ENCODE measurements around the gene ATG4C.

The ATG4C gene

DNA sequence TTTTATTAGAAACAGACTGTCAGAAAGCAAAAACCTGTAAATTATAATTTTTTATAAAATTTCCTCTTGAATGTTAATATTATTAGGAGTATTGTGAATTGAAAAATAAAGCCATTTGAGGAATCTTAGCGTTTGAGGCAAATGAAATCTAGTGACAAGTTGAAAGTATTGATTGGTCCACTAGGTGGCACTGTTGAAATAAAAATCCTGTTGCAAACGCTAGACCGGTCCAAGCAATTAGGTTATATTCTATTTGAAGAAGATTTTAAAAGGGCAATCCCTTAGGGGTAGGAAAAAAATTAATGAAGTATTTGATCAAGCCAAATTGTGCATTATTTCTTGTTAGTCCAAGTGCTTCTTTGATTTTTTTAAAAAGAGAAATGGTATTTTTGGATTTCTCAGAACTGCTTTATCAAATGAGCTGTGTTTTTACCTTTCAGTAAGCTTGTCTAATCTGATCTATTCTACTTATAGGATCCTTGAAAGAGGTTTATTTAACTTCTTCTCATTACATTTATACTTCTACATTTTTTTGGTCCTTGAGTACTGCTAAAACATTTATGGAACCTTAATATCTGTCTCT is 57.7 kb downstream of the ATG4C start:
- peak in 2 of 14 donors; percentile 38 to 43 for DNase-seq

DNA sequence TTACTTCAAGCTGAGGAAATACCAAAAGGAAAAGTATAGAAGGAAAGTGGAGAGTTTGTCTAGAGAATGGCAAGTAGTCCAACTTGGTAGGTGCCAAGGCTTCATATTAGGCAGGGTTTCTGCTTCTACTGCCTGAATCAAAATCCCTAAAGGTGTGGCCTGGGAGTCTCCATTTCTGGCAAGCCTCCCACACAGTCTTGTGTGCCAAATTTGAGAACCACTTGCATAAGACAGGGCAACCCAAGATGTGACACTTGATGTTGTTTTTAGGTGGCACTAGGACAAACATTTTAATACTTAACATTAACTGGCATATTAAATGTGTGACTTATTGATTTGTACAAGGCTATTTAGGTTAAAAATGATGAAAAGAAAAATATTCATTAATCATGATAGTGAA is 60.1 kb downstream of the ATG4C start:
- no peak for DNase-seq

DNA sequence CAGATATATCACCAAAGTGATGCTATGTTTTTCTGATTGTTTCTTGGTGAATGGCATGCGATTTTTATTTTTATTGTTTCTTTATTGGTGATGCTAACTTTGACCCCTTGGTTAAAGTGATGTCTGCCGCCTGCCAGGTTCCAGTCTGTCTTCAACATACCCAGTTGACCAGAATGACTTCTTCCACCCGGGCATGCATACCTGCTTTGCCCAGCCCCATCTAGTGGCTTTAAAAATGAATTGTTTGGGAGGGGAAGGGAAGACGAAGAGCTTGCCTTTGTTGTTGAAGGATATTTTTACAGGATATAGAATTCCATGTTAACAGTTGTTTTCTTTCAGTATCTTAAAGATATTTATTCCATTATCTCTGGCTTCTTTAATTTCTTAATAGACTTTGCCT is 65.1 kb downstream of the ATG4C start:
- DNase-seq, result no peak

DNA sequence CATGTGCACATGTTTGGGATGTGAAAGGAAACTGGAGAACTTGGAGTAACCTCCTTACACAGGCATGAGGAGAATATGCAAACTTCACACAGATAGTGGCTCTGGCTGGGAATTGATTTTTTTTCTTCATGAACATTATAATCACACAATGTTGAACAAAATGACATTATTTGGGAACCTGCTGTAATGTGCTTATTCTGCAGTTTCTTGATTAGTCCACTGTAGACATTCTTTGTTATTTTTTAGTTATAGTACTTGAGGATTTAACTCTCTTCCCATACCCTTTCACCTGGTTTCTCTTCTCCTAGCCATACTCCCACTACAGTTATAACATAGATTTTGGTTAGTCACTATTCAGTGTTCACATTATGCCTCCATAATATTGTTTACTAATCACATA is 68.3 kb downstream of the ATG4C start:
- DNase-seq, result no peak

DNA sequence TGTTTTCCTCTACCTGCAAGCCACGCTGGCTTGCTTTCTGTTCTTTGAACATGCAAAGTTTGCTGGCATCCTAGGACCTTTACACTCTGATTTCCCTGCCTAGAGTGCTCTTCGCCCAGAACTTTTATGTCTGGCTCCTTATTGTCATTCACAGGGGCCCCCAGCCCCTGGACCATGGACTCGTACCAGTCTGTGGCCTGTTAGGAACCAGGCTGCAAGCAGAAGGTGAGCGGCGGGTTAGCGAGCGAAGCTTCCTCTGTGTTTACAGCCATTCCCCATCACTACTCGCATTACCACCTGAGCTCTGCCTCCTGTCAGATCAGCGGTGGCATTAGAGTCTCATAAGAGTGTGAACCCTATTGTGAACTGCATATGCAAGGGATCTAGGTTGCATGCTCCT is 73.0 kb downstream of the ATG4C start:
- no peak for DNase-seq

DNA sequence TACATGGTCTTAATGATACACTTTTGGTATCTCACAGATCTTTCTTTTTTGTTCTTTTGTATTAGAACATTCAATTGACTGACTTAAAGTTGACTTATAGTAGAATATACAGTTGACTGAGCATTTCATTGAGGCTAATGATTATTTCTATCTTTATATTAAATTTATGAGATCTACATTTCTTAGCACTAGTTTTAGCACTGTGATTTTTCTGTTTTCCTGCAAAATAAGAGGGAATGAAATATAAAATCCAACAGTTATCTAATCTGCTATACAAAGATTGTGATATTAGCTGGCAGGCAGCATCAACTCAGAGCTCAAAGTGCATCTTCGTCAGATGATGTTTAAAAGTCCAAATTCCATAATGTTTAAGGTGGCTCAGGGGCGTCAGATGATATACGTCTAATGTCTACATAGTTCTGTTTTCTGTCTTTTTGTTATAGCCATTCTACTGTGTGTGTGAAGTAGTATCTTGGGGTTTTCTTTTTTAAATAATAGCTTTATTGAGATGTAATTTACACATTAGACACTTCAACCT is 85.4 kb downstream of the ATG4C start:
- no peak for DNase-seq

DNA sequence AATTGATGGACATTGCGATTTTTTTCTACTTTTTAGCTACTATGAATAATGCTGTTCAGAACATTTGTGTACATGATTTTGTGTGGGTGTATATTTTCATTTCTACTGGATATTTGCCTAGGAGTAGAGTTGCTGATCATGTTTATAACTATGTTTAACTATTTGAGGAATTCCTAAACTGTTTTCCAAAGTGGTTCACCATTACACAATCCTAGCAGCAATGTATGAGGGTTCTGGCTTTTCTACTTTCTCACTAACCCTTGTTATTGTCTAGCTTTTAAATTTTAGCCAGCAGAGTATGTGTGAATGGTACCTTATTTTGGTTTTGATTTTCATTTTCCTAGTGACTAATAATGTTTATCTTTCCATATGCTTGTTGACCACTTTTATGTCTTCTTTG is 86.2 kb downstream of the ATG4C start:
- no peak for DNase-seq

DNA sequence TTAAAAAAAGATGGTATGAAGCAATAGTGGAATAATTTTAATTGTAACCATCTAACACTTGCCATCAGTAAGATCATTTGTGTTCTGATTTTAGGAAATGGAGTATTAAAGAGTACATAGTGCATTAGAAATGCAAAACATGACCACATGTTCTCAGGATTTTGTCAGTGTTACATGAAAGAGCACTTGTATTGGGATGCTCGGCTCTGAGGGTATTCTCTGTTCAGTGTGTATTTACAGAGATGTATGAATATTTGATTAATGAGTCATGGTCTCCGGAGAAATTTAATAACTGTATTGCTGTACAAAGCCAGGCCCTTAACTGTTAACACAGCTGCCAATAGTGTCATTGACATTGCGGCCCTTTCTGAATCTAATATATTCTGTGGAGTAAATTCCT is 91.7 kb downstream of the ATG4C start:
- DNase-seq, result no peak

DNA sequence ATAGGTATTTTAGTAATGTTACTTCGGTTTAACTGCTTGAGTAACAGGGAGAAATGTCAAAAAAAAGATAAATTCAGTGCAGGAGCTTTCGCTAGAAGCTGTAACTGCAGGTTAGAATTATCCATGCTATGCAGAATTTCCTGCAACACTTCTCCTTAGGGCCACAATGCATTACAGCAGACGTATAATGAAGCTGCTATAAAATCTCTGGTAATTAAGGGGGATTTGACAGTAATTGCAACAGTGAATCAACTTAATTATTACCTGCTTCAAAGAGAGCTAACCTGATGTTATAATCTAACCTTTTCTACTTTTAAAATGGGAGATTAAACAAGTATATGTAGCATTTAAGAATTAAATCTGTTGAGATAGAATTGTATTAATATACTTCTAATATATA is 92.6 kb downstream of the ATG4C start:
- DNase-seq, result no peak

DNA sequence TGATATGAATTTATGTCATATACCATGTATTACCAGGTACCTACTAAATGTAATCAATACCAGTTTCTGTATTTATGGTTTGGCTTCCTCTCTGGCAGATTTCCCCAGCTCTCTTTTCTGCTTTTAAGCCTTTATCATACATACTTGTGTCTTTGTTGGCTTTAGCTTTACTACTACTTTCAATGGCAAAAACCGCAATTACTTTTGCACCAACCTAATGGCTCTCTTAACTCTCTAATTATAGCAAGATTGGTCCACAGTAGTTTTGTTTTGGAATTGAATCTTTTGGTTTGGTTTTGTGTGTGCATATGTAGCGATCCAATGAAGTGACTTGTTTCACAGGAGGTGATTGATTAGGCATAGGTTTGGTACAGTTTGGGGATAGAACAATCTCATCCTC is 93.6 kb downstream of the ATG4C start:
- no peak for DNase-seq

DNA sequence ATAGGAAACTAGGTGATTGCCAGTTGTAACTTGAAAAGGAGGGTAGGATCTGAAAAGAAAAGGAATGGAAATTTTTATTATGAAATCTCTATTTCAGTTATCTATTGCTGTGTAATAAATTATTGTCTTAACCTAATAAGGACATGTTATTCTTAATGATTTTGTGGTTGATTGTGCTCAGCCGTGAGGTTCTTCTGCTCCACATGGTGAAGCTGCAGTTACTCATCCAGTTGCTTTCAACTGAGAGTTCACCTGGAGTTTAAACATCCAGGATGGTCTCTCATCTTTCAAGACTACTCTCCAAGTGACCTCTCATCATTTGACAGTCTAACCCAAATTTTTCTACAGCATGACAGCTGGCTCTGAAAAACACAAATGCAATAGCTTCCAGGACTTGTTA is 96.0 kb downstream of the ATG4C start:
- no peak for DNase-seq

DNA sequence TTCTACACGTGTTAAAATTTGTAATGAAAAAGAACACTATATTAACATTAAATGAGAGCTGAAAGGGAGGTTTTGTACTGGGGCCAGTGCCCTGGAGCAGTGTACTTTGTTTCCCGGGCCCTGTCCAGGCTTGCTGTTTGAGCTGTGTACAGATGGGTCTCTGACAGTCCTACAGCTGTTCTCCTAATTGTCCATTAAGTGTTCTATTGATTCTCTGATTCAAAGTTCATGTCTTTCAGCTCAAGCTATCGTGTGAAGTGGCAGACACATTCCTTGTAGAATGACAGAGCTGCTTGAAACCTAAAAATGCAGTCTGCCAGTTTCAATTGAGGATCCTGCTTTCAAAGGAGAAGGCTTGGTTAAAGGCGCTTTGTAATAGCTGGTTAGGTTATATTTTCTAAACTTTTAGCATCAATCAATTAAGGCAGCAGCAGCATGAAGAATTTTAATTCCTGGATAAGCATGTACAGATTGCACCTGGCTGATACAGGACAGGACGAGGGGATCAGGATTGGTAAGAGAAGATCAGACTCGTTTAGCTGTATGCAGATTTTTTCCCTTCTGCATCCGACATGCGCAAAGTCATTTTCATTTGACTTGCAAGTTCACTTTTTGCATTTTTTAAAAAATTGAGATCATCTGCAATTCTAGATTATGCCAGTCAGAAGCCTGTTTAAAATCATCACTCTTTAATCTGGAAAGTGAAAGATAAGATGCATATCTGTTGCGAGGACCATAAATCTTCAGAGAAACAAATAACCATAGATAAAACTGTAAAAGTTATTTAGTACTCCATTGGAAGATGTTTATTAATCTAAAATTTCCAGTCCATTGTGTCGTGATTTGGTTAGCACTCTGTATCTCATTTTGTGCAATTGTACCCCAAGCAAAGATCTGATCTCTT is 98.5 kb downstream of the ATG4C start:
- DNase-seq, result peak in 1 of 14 donors; percentile 2

DNA sequence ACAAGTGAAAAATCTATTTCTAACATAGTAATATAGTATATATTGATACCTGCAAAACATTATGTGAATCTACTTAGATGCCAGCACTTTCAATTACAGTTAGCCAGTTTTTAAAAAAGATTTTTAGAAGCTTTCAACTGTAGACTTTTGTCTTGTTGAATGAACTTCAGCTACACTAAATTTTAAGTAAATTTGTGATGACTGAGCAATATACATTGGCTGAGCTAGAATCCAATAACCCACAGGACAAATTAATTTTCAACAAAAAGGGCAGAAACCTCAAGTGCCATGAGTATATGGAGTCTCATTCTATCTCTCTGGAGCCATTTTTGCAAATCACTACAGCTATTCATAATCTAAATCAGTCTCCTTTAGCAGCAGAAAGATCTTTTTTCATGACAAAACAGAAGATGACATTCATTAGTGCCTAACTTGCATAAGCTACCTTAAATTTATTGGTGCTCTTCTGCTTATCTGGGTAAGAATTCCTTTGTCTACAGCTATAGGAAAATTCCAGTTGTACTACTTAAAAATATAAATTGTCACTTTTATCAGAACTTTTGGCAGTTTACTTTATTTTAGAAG is 100.3 kb downstream of the ATG4C start:
- DNase-seq, result no peak

DNA sequence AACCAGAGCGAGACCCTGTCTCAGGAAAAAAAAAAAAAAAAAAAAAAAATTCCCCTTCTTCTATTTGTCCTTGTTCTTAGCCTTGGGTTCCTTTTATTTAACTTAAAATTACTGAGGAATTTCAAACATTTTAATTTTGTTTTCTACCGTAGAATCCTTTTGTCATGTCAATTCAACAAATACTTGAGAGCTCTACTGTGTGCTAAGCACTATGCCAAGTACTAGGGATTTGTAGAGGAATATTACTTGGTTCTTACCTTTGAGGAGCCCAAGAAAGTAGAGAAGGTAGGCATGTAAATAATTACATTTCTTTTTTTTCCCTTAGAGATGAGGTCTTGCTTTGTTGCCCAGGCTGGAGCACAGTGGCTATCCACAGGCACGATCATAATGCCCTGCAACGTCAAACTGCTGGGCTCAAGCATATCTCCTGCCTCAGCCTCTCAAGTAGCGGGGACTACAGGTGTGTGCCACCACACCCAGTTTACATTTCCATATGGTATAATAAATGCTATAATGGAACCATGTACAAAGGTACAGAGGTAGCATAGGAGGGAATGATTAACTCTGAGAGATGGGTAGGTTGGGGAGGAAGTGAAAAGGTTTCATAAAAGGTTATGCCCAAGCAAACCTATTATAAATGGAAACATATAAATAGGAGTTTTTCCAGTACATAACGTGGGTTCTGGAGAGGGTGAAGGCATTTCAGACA is 104.0 kb downstream of the ATG4C start:
- no peak for DNase-seq

DNA sequence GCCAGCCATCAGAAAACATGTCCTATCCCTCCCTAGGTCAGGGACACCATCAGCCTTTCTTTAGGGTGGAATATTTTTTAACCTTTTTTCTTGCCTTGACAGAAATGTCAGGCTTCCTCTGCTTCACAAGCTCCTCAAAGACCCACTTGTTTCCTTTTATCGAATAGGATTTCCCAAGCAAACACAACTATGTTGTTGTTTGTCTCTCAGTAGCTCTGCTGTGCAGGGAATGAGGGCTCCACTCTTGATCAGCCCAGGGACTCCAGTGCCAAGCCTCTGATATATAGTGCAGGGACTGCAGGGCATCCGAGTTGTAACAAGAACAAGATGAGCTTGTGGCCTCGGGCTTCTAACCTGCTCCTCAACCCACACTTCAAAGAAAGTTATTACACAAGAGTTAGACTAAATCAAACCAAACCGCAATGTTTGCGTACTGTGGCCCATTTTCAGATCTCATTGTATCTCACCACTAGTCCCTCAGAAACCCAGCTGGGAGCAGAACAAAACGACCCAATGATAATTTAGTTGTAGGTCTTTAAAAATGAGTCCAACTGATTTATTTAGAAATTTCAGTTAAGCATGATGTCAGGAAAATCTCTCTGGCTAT is 108.1 kb downstream of the ATG4C start:
- DNase-seq, result no peak

DNA sequence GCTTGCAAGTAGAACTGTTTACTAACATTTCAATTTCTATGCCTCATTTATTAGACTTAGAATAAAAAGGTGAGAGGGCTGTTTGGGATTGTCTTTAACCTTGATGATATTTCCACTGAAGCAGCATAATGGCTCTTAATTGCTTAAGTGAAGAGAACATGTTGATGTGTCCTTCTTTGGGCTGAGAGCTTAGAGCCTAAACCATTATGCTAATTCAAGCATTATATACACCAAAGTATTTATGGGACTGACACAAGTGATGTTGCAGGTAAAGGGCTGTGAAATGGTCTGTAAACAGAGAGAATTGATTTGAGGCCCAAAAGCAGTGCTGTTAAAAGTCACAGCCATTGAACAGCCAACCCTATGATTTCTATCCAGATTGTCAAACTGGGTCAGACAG is 113.9 kb downstream of the ATG4C start:
- DNase-seq, result no peak

DNA sequence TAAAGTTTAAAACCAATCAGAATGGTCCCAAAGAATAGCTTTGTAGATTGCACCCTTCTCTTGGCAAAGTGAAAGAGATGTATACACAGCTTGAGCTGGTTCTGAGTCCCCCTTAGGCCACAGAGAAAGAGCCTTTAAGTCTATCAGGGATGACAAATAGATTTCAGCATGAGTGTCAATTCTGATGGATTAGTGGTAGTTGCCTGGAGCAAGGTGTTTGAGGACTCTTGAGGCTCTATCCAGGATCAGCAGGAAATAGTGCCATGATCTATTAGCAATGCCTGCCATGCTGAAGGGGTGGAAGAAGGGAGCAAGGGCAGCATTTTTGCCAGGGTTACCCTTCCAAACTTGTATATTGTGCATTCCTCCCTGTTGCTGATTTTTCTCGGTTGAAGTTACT is 116.6 kb downstream of the ATG4C start:
- DNase-seq, result no peak

DNA sequence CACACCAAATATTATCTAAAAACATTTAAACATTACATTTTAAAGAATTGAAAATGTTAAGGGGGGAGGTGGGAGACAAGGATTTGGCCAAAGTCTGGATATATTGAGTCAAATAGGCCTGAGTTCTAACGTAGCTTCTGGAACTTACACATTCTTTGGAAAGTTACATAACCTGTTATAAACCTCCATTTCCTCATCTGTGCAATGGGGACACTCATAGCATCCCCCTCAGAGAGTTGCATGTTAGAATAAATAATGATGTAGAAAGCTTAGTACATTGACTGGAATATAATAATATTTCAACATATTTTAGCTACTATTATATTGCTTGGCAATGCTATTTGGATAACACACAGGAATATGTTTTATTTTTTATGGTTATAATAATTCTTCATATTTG is 117.7 kb downstream of the ATG4C start:
- DNase-seq, result no peak

DNA sequence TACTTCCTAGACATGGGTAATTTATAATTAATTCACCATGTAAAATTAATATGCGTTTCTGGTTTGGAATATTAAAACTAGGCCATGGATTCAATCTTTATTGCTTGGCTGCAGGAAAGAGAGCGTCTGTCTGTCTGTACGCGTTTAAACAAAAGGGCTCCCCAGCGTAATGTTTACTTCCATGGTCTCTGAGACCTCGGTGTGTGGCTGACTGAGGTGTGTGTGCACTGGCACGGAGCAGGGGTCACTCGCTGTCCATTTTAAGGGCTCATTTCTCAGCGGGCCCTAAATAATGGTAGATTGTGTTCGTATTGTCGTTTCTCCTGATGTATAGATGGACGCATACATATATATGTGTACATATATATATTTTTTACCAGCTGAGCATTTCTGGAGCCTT is 119.6 kb downstream of the ATG4C start:
- no peak for DNase-seq

DNA sequence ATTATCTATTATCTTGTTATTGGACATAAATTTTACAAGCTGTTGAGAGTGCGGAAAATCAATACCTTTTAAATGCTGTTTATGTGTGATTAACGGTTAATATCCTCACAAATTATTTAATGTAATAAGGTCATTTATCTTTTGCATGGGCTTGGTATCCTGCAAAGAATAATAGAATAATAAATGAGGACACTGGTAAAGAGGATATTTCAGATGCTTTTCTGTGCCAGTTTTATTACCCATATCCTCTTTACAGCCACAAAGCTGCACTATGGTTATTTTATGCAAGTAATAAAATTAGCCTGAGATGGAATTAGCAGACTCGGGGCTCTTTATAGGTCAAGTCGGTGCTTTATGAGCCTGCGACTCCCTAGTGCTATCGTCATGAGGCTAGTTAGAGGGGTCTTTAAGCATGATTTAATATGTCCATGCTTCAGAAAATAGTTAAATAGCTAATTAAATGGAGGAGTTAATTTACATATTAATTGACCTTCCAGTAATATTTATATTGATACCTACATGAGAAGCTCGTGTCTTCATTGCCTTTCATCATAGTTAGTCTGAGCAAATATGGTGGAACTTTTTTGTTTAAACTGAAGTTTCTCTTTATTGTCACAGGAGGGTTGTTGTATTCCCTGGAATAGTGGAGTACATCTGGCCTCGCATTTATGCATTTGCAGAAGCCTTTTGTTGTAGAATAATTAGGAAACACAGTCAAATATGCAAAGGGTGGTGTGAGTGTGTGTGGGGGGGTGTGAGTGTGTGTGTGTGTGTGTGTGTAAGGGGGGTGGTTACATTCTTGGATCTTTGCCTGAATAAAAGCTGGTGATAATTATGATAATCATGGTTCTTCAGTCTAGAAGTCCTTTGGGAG is 120.3 kb downstream of the ATG4C start:
- DNase-seq, result no peak

DNA sequence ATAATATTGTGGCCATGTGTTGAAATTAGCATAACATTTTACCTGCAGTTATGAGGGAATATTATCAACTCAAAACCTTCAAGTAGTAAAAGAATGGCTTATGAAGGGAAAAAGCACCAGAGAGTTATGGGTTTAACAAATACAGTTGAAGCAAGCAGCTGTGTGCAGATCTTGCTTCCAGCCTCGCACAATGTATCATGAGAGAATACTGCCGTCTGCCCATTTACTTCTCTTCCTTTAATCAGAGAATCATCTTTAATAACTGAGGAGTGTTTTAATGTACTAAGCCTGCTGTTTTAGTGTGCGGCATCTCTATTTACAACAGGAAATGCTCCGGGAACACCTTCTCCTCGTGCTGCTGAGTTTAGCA is 120.9 kb downstream of the ATG4C start:
- no peak for DNase-seq

DNA sequence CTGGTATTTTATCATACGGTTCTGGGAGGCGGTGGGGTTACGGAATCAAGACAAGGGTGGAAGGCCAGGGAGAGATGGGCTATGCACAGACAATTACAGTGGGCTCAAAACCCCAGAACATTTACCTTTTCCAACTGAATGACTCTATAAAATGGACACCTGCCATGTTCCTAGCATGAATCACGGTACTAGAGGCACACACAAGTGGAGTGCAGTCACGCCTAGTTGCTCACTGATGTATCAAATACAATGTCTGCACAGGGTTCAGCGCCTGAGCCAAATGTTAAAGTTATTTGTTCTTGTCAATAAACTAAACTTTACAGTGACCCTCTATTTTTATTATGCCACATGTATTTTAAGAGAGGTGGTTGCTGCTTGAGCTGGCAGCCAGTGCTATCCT is 121.4 kb downstream of the ATG4C start:
- no peak for DNase-seq

All from C1 segment of cervical spinal cord (tissue), 14 donors.